Right kidney (tissue), 1 donor: Measurements from ENCODE around the gene SMTNL2.
"Not testable (repeated sequence)": the region's sequence is repeated elsewhere in the genome, so short reads cannot be mapped to it uniquely, and the experiment has no call there.

Experiments
- DNase-seq: peaks from one replicate; pipeline ENCODE4 v3.0.0-alpha.2; 2016

The SMTNL2 gene

GRCh38 chr17:4634976-4635375 is 50.6 kb downstream of the SMTNL2 start:
- DNase-seq: no peak

GRCh38 chr17:4635823-4636375 is 51.6 kb downstream of the SMTNL2 start:
- no peak for DNase-seq

GRCh38 chr17:4636474-4637100 is 52.3 kb downstream of the SMTNL2 start:
- DNase-seq: no peak

GRCh38 chr17:4638766-4639165 is 54.4 kb downstream of the SMTNL2 start:
- DNase-seq: not testable (repeated sequence)

GRCh38 chr17:4639301-4640059 is 55.2 kb downstream of the SMTNL2 start:
- DNase-seq: not testable (repeated sequence)

DNA sequence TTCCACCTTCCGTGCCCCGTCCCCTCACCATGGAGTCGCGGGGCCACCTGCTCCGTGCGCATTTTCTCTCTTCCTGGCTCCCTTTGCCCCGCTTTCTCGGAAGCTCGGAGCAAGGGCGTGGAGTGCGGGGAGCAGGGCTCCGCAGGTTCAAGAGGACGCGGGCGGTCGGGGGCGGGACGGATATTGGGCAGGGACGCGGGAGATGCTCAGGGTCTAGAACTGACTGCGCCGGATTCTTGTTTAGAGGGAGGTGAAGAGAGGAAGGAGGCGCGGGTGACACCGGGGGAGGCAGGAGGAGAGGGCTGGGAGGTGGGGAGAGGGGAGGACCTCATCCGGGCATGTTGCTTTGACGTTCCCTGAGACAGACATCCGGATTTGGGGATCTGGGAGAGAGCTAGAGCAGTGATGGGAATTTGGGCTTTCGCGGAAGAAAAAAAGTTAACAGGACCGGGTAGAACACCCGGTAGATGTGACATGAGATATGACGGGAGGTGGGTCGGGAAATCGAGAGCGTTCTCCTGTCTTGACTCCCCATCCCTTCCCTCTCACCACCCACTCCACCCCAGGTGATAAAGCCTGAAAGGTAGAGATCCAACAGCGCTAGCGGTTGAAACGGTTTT is 56.4 kb downstream of the SMTNL2 start:
- not testable (repeated sequence) for DNase-seq

- no peak for DNase-seq
Observed at GRCh38 chr17:4641297-4642195, 57.2 kb downstream of the SMTNL2 start, which contains the start of gene ALOX15. ALOX15 (minus strand) TSS chr17:4641678; CDS start chr17:4641651, 27 bp downstream.

DNA sequence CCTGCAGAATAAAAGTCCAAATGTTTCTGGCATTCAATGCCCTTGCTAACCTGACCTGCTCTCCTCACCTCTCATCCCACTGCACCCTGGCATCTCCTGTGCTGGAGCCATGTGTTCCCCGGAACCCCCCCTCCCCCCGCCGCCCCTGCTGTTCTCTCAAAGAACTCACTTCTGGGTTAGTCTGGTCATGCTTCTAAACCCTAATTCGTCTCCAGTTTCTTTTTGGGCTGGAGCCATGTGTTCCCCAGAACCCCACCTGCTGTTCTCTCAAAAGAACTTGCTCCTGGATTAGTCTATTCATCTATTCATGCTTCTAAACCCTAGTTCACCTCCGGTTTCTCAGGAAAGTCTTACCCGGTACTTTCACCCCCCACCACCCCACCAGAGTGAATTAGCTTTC is 58.0 kb downstream of the SMTNL2 start:
- no peak for DNase-seq

- no peak for DNase-seq
Observed at GRCh38 chr17:4643676-4644075, 59.3 kb downstream of the SMTNL2 start.

GRCh38 chr17:4645642-4646041 is 61.3 kb downstream of the SMTNL2 start:
- DNase-seq: no peak

- DNase-seq: no peak
Observed at GRCh38 chr17:4648741-4649140, 64.4 kb downstream of the SMTNL2 start.

DNA sequence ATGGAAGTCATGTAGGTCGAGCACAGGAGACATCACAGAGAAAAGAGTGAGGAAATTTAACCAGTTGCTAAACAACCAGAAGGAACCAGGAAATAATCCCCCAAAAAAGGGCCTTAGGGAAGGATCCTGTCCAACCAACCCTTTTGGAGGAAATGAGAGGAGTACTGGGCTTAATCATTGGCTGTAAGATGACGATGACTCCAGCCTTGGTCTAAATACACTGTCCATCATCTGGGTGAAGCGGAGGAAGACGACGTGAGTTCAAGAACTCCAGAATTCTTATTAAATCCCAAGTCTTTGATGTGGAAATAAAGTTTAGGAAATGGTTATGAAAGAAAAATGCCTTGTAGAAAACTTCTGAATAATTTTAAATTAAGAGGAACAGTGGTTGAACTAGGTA is 68.7 kb downstream of the SMTNL2 start:
- no peak for DNase-seq

DNA sequence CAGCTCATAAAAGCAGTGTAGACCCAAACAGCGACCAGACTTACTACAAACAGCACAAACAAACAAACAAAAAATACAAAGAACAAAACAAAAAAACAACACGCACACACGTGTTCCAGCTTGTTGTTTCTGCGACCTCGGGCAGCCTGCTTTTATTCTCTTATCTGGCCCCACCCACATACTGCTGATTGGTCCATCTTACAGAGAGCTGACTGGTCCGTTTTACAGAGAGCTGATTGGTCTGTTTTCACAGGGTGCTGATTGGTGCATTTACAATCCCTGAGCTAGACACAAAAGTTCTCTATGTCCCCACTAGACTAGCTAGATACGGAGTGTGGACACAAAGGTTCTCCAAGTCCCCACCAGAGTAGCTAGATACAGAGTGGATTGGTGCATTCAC is 71.6 kb downstream of the SMTNL2 start:
- DNase-seq: not testable (repeated sequence)

GRCh38 chr17:4657678-4658077 is 73.3 kb downstream of the SMTNL2 start:
- no peak for DNase-seq
